HG02870 (cell line): ENCODE data around the gene GALNT2.

Source experiments
- ATAC-seq: cut with Tn5 transposase; IDR thresholded peaks from one replicate; pipeline ENCODE4 v1.9.1; 2021; ENCODE audit warnings: mild to moderate bottlenecking, moderate library complexity; ENCODE audit not compliant: unreplicated experiment

Gene GALNT2

GRCh38 chr1:230287674-230288315 lies 220.8 kb downstream of the GALNT2 start:
- no peak for ATAC-seq

DNA sequence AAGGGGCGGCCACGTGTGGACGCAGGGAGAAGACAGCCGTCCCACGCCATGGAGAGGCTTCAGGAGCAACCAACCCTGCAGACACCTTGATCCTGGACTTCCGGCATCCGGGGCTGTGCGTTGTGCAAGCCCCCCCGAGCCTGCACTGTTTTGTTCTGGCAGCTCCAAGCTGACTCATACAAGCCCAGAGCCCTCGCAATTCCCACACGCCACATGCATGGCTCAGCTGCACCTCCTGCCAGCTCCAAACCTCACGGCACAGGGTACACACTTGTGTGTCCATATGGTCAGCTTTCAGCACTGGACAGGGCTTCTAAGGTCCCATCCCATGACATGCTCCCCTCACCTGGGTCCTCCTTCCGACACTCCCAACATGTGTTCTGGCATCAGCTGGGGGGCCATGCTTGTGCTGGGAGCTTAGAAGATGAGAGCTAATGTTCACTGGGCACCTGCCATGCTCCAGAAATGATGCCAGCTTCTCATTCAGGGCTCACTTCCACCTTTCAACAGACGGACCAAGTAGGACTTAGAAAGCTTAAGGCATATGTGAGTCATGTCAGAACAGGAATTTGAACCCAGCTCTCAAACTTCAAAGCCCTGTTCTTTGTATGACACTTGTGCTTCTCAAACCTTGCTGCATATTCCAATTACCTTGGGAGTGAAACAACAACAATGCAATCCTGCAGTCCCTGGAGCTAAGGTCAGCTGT lies 221.8 kb downstream of the GALNT2 start:
- no peak for ATAC-seq

GRCh38 chr1:230289350-230289644 lies 222.3 kb downstream of the GALNT2 start:
- no peak for ATAC-seq

DNA sequence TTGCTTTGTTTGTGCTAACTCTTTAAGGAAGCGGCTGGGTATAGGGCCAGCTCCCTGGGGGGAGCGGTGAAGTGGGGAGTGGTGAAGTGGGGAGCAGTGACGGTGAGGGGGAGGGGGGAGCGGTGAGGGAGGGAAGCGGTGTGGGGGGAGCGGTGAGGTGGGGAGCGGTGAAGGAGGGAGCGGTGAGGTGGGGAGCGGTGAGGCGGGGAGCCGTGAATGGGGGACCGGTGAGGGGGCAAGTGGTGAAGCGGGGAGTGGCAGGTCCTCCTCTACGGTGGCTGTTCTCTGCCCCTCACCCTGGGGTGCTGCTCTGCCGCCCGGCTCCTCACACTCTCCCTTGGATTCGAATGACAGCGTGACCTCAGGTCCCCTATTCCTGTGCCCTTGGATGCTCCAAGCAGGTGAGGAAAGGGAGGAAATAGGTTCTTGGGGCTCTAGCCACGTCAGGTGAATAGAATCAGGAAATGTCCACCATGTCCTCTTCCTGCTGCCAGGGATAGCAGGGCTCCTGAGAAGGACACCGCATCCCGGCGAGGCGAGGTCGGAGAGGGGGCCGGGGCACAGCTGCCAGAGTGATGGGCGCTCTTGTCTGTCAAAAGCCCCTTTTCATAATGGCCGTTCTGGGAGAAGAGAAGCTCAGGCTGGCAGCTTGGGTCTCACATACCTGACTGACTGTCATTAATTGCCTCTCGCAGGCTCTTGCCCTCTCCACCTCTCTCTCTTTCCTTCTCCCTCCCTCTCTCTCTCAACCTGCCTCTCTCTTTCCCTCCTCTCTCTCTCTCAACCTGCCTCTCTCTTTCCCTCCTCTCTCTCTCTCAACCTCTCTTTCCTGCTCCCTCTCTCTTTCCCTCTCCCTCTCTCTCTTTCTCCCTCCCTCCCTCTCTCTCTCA lies 224.9 kb downstream of the GALNT2 start:
- no peak for ATAC-seq

GRCh38 chr1:230292689-230293389 lies 225.8 kb downstream of the GALNT2 start:
- ATAC-seq: no peak

DNA sequence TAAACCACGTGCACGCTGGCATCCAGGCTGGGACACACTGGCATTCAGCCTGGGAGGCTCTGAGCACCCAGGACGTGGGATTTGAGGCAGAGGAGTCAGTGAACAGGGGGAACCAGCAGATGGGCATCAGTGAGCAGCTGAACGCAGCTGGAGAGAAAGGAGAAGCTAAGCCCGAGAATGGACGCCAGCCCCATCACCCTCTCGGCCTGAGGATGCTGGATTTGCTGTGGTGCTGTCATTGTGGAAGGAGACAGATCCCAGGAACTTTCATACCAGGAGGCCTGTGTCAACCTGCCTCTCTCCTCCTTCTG lies 226.3 kb downstream of the GALNT2 start:
- ATAC-seq: no peak

GRCh38 chr1:230295367-230295766 lies 228.3 kb downstream of the GALNT2 start:
- ATAC-seq: no peak

GRCh38 chr1:230299191-230300006 lies 232.4 kb downstream of the GALNT2 start:
- ATAC-seq: no peak

DNA sequence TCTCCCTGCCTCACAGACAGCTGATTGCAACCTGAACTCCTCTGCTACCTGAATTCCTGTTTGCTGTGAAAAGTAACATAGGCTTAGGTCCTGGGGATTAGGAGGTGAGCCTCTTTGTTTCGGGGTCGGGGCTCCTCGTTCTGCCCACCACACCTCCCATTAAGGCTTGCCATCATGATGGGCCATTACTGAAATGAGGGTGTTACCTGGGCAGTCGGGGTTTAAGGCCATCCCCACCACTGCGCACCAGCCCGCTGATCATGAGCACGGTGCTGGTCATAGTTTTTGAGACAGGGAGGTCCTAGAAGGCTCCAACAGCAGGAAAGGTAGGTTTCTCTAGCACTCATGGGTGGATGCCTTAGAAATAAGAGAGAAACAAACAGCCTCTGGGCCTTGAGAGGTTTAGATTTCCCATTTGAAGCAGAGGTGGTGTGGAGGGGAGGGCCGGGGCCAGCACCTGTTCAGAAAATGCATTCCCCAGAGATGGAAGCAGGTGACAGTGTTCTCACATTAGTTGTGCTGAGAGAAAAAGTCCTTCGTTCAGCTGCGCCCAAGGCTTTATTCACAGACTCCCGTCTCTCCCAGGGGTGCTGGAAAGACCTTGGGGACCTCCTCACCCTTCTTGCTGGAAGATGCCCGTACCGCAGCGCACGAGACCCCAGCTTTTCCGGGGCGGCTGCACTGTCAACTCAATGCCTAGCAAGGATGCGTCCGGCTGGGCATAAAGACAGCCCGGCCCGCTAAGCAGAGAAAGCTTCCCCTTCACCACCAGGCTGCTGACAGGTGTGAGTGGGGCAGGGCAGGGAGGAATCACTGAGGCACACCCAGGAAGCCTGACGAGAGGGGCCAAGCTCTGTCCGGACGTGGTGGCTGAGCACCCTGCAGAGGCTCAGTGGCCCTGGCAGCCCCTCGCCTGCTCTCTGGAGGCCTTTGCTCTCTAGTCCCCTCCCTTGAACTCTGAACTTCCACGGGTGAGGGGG lies 233.6 kb downstream of the GALNT2 start:
- no peak for ATAC-seq

DNA sequence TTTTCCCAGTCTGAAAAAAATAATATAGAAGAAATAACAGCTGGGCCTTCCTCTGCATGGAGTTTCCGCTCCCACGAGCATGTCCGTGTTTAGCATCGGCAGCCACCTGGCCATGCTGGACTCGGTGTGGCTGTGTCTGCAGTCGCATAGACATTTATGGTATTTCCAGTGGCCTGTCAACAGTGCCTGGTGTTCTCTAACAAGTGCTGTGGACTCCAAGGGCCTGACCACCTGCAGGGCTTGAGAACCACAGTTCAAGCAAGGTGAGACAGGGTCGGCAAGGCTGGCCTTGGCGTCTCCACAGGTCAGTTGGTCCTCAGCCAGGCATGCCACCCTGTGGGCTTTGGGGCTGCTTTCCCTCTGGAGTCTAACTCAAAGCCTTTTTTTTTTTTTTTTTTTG lies 234.3 kb downstream of the GALNT2 start:
- no peak for ATAC-seq

GRCh38 chr1:230301822-230302221 lies 234.8 kb downstream of the GALNT2 start:
- no peak for ATAC-seq

DNA sequence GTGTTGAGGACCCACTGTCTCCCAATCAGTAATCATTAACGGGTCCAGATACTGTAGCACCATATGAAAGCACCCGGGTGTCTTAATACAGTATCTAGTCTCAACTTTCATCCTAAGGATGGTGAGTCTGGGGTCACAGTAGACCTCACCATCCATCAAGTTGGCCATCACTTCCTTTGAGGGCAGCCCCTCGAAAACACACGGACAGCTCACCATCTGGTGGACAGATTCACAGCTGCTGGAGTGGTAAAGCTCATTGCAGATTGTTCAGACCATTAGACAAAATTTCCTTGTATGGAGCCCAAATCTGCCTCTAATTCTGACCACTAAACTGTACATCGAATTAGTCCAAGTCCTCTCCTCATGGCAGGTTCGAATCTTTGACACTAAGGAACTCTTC lies 236.0 kb downstream of the GALNT2 start:
- no peak for ATAC-seq

DNA sequence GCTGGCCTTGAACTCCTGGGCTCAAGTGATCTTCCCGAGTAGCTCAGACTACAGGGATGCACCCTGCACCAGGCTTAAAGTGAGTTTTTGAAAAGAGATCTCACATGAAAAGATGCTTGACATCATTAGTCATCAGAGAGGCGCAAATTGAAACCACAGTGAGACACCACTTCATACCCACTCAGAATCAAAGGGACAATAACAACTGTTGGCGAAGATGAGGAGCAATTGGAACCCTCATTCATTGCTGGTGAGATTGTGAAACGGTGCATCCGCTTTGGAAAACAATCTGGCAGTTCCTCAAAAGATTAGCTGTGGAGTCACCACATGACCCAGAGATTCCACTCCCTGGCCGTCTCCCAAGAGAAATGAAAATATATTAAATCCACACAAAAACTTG lies 236.8 kb downstream of the GALNT2 start:
- no peak for ATAC-seq

- no peak for ATAC-seq
Observed at GRCh38 chr1:230306169-230306568, 239.1 kb downstream of the GALNT2 start.

GRCh38 chr1:230307213-230307612 lies 240.2 kb downstream of the GALNT2 start:
- no peak for ATAC-seq

GRCh38 chr1:230308039-230308438 lies 241.0 kb downstream of the GALNT2 start:
- ATAC-seq: no peak

GRCh38 chr1:230308821-230309220 lies 241.8 kb downstream of the GALNT2 start:
- ATAC-seq: no peak

- no peak for ATAC-seq
Observed at GRCh38 chr1:230309646-230310177, 242.7 kb downstream of the GALNT2 start.
